NB4 (cell line): Measurements from ENCODE around the gene MFGE8.

ENCODE experiments used
- CTCF ChIP-seq: IDR thresholded peaks from one replicate; pipeline ENCODE4 v1.5.1; 2012; ENCODE audit warnings: low read depth, low read length
- POLR2A ChIP-seq: IDR thresholded peaks from 2 replicates; pipeline ENCODE4 v1.6.1; 2011; ENCODE audit warnings: mild to moderate bottlenecking; ENCODE audit not compliant: insufficient read length; ENCODE audit errors: extremely low read depth

- no peak for TF ChIP-seq CTCF
- no peak for TF ChIP-seq POLR2A
Observed at GRCh38 chr15:88899251-88899650, 13.9 kb downstream of the MFGE8 start.
